K562 (cell line): ENCODE measurements around the gene ZNF646. TPM values are rescaled to one million over a fixed set of nuclear protein-coding genes. Genes with fewer than 3 reads are reported as not detected.

Experiments used
- ATF1 ChIP-seq, 2 experiments: fragments of 450-650 bp in 1 of 2; IDR thresholded peaks; 2 replicates each; pipeline ENCODE4 v1.6.1; 2016; ENCODE audit warnings: missing compliant biosample characterization in 1 of 2, missing genetic modification characterization in 1 of 2
- C11orf30 ChIP-seq: fragments of 450-650 bp; IDR thresholded peaks from 2 replicates; pipeline ENCODE4 v1.6.1; 2016; ENCODE audit warnings: low read depth, mild to moderate bottlenecking
- GATA2 ChIP-seq: sonication (generic); formaldehyde crosslinking; IDR thresholded peaks from 2 replicates; pipeline ENCODE4 v1.4.0; 2020; ENCODE audit warnings: mild to moderate bottlenecking, missing genetic modification reagents
- LCOR ChIP-seq: sonication (generic); formaldehyde crosslinking; IDR thresholded peaks from 2 replicates; pipeline ENCODE4 v1.8.0; 2022; ENCODE audit warnings: mild to moderate bottlenecking, missing genetic modification reagents
- NR1H2 ChIP-seq: sonication (generic); formaldehyde crosslinking; IDR thresholded peaks from 2 replicates; pipeline ENCODE4 v1.4.0; 2020; ENCODE audit warnings: mild to moderate bottlenecking, missing genetic modification reagents
- PHB ChIP-seq: fragments of 250-450 bp; sonication (Bioruptor Pico); IDR thresholded peaks from 2 replicates; pipeline ENCODE4 v1.5.0; 2021
- SNAPC5 ChIP-seq: fragments of 250-450 bp; sonication (Bioruptor Pico); IDR thresholded peaks from 2 replicates; pipeline ENCODE4 v1.8.0; 2021; ENCODE audit warnings: moderate library complexity, mild to moderate bottlenecking, inconsistent platforms
- ZBTB2 ChIP-seq: fragments of 450-650 bp; IDR thresholded peaks from 2 replicates; pipeline ENCODE4 v1.6.1; 2016; ENCODE audit warnings: antibody characterized with exemption
- ZFX ChIP-seq: sonication (generic); formaldehyde crosslinking; IDR thresholded peaks from 2 replicates; pipeline ENCODE4 v1.8.0; 2022; ENCODE audit warnings: mild to moderate bottlenecking, missing genetic modification reagents, moderate library complexity
- ZNF124 ChIP-seq: sonication (generic); formaldehyde crosslinking; IDR thresholded peaks from 2 replicates; pipeline ENCODE4 v1.8.1; 2022; ENCODE audit warnings: missing genetic modification reagents
- ZNF197 ChIP-seq: fragments of 200-800 bp; sonication (Bioruptor generic); IDR thresholded peaks from 2 replicates; pipeline ENCODE4 v1.6.1; 2016; ENCODE audit warnings: low read depth, missing genetic modification characterization, missing compliant biosample characterization
- ZNF707 ChIP-seq: fragments of 250-450 bp; sonication (Bioruptor Pico); conservative IDR thresholded peaks from 2 replicates; pipeline ENCODE4 v1.8.0; 2022; ENCODE audit warnings: inconsistent platforms, mild to moderate bottlenecking, moderate library complexity
- ZNF76 ChIP-seq: fragments of 250-450 bp; sonication (Bioruptor Pico); IDR thresholded peaks from 2 replicates; pipeline ENCODE4 v1.4.0; 2020; ENCODE audit warnings: mild to moderate bottlenecking, moderate library complexity, borderline replicate concordance
- polyA plus RNA-seq, 8 experiments: library from polyadenylated mRNA; depleted of rRNA in 4 of 8; stranded (reverse) in 5 of 8; unstranded in 3 of 8; fragments of >200 nt; fragmentation: Nextera tagmentation in 2 of 8; fragmentation: Illumina TruSeq in 1 of 8; extraction: Ambion mirVana in 2 of 8; extraction: Trizol in 1 of 8; gene quantifications; 2 replicates each; pipeline versions ENCODE4 v1.2.1 to v1.2.3, GENCODE V29; 2011 to 2014; ENCODE audit warnings: inconsistent platforms in 1 of 8, missing spikeins in 1 of 8
- total RNA-seq, 7 experiments: library from RNA; depleted of rRNA in 6 of 7; stranded (reverse); fragments of >200 nt in 6 of 7; fragmentation: Illumina TruSeq in 2 of 7; extraction: Trizol in 2 of 7; gene quantifications; 2 replicates each; pipeline versions ENCODE4 v1.2.1 to v1.2.3, GENCODE V29; 2011 to 2021; ENCODE audit warnings: low replicate concordance in 1 of 7
- TF ChIP-seq, protein P1 (sequence below): sonication (generic); formaldehyde crosslinking; IDR thresholded peaks from 2 replicates; pipeline ENCODE4 v1.9.0; 2022; ENCODE audit warnings: mild to moderate bottlenecking, missing genetic modification reagents
- TF ChIP-seq, protein P2 (sequence below): fragments of 450-650 bp; IDR thresholded peaks from 2 replicates; pipeline ENCODE4 v1.6.1; 2014; ENCODE audit warnings: low read depth, mild to moderate bottlenecking, moderate library complexity, borderline replicate concordance
- TF ChIP-seq, protein P3 (sequence below): fragments of 200-800 bp; sonication (Bioruptor generic); IDR thresholded peaks from 2 replicates; pipeline ENCODE4 v1.6.1; 2017; ENCODE audit warnings: missing genetic modification characterization, missing compliant biosample characterization

Gene ZNF646
- total and polyA plus RNA-seq, 9 of the 15 experiments (the other 6 are each of a cell fraction or from before 2014, with no cell fraction given): 0.08 to 20.6 (median 8.0) TPM

- TF ChIP-seq SNAPC5 (CRISPR knock-in tag) (no peak), PHB (CRISPR knock-in tag) (no peak), ZNF76 (CRISPR knock-in tag) (no peak; the same call in 1 of the 2 replicates), NR1H2 (no peak), GATA2 (CRISPR knock-in tag) (no peak), ZFX (CRISPR knock-in tag) (peak; percentile 67), ZNF124 (no peak), LCOR (CRISPR knock-in tag) (peak; percentile 50; the same call in 1 of the 2 replicates), ZBTB2 (no peak), ZNF197 (CRISPR knock-in tag) (peak; percentile 24; the same call in 1 of the 2 replicates), C11orf30 (no peak), ZNF707 (CRISPR knock-in tag) (no peak), ATF1 (CRISPR knock-in tag; IDR thresholded peaks at IDR 0.05) (no peak; the same call in 1 of the 2 replicates), ATF1 (tag; IDR thresholded peaks at IDR 0.05) (no peak)
- TF ChIP-seq, protein P1, sequence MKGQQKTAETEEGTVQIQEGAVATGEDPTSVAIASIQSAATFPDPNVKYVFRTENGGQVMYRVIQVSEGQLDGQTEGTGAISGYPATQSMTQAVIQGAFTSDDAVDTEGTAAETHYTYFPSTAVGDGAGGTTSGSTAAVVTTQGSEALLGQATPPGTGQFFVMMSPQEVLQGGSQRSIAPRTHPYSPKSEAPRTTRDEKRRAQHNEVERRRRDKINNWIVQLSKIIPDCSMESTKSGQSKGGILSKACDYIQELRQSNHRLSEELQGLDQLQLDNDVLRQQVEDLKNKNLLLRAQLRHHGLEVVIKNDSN (CRISPR knock-in tag): no peak; the same call in 1 of the 2 replicates
- TF ChIP-seq, protein P2, sequence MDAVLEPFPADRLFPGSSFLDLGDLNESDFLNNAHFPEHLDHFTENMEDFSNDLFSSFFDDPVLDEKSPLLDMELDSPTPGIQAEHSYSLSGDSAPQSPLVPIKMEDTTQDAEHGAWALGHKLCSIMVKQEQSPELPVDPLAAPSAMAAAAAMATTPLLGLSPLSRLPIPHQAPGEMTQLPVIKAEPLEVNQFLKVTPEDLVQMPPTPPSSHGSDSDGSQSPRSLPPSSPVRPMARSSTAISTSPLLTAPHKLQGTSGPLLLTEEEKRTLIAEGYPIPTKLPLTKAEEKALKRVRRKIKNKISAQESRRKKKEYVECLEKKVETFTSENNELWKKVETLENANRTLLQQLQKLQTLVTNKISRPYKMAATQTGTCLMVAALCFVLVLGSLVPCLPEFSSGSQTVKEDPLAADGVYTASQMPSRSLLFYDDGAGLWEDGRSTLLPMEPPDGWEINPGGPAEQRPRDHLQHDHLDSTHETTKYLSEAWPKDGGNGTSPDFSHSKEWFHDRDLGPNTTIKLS: peak; percentile 89
- TF ChIP-seq, protein P3, sequence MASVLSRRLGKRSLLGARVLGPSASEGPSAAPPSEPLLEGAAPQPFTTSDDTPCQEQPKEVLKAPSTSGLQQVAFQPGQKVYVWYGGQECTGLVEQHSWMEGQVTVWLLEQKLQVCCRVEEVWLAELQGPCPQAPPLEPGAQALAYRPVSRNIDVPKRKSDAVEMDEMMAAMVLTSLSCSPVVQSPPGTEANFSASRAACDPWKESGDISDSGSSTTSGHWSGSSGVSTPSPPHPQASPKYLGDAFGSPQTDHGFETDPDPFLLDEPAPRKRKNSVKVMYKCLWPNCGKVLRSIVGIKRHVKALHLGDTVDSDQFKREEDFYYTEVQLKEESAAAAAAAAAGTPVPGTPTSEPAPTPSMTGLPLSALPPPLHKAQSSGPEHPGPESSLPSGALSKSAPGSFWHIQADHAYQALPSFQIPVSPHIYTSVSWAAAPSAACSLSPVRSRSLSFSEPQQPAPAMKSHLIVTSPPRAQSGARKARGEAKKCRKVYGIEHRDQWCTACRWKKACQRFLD (CRISPR knock-in tag): peak; percentile 84
- TF ChIP-seq, all 486 proteins: peak for 134
Measured at GRCh38 chr16:31073142-31073969, 866 bp upstream of the ZNF646 start (continued).
